GM18511 (cell line): ENCODE measurements around the gene SNAP29.

ENCODE experiments used
- ATAC-seq: cut with Tn5 transposase; IDR thresholded peaks from one replicate; pipeline ENCODE4 v1.9.1; 2021; ENCODE audit warnings: mild to moderate bottlenecking, moderate library complexity; ENCODE audit not compliant: unreplicated experiment

Gene SNAP29

DNA sequence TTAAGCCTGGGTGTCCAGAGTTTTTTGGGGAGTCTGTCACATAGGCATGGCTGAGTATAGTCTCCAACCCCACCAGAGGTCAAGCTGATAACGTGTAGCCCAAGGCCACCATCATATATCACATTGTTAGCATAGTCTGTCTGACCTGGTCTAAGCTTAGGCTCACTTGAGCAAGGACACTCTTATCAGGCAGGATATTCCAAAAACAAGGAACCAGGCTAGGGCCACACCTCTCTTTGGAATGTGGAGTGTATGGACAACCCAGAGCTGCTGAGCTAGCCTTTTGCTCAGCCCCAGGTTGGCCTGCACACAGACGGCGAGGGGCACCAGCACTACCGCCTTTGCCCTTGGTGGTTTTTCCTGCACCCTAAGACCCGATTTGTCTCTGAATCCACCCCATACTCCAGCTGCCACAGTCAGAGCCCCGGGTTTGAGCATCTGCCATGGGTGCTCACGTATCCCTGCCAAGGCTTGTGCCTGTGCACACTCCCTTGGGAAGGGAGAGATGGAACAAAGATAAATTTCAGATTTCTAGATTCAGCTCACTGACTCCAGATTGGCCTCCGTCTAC lies 7.2 kb downstream of the SNAP29 start:
- ATAC-seq = no peak

GRCh38 chr22:20866736-20867135 lies 7.9 kb downstream of the SNAP29 start:
- no peak for ATAC-seq

DNA sequence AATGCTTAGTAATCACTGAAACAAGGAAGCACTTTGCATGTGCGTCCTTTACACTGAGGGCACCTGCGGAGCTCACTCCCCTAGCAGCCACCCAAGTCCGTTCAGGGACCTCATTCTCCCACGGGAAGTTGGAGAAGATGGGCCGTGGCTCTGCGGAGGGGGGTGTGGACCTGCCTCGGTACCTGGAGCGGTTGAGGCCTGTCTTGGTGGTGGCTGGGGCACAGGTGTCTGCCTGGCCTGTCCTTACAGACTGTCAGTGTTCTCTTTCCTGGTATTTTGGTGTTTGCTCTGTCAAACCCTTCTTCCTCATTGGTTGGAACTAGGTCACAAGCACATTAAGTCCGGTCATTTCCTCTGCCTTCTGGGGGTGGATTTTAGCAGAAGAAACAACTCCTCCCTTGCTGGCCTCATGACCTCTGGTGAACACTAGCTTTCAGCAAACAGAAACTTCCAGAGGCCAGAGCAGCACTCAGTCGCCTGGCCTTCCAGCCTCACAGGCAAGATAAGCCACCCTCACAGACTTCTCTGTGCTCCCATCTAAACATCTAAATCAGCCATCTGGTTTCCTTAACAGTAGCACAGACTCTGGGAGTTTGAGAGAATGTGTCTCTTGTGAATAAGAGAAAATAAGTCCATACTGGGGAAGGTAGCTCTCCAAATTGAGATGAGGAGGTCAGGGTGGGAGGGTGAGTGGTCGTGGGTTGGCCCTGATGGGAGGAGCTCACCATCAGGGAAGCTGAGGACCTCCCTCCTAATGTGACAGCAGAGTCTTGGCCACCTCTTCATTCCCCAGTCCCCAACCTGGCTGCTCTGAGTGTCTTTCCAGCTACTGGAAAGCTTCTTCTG lies 8.6 kb downstream of the SNAP29 start:
- ATAC-seq = no peak

- no peak for ATAC-seq
These were observed 9.5 kb downstream of the SNAP29 start for GRCh38 chr22:20868025-20868962.

- no peak for ATAC-seq
These were observed 10.4 kb downstream of the SNAP29 start for GRCh38 chr22:20869234-20869633.

DNA sequence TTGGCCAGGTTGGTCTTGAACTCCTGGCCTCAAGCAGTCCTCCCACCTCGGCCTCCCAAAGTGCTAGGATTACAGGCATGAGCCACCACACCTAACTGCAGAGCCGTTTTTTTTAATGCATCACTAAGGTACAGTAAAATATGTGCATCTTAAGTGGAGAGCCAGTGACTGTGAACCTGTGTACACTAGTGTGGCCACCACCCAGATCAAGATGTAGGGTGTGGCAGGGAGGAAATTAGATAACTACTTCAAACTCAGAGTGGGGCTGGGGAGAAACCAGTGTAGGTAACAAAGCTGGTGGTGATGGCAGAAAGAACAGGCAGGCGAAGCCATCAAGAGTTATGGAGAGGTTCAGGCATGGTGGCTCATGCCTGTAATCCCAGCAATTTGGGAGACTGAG lies 14.4 kb downstream of the SNAP29 start:
- no peak for ATAC-seq

DNA sequence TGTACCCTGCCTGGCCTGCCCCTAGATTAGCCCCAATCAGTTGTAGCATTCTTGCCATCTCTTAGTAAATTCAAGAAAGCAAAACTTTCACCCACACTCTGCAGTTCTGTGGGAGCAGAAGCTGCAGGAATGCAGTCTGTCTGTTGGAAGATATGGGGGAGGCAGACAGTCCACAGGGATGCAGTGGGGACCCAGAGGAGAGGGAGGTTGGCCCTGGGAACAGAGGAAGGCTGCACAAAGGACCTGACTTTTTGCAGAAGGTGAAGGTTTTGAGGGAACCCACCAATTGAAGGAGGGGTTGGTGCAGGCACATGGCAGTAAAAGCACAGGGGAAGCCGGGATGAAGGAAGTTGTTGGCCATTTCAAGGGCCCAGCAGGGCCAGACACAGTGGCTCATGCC lies 16.5 kb downstream of the SNAP29 start:
- ATAC-seq = no peak

GRCh38 chr22:20877715-20878114 lies 18.9 kb downstream of the SNAP29 start:
- no peak for ATAC-seq

DNA sequence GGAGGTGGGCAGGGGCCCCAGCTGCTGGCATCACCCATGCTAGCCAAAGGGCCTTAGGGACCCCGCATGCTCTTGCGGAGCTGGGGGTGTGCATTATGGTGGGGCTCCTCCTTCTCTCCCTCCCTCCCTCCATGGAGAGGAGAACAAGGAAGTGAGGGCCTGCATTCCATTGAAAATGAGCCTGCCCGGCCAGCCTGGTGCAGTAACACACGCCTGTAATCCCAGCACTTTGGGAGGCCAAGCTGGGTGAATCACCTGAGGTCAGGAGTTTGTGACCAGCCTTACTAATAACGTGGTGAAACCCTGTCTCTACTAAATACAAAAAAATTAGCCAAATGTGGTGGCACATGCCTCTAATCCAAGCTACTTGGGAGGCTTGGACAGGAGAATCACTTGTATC lies 22.4 kb downstream of the SNAP29 start:
- ATAC-seq = no peak

DNA sequence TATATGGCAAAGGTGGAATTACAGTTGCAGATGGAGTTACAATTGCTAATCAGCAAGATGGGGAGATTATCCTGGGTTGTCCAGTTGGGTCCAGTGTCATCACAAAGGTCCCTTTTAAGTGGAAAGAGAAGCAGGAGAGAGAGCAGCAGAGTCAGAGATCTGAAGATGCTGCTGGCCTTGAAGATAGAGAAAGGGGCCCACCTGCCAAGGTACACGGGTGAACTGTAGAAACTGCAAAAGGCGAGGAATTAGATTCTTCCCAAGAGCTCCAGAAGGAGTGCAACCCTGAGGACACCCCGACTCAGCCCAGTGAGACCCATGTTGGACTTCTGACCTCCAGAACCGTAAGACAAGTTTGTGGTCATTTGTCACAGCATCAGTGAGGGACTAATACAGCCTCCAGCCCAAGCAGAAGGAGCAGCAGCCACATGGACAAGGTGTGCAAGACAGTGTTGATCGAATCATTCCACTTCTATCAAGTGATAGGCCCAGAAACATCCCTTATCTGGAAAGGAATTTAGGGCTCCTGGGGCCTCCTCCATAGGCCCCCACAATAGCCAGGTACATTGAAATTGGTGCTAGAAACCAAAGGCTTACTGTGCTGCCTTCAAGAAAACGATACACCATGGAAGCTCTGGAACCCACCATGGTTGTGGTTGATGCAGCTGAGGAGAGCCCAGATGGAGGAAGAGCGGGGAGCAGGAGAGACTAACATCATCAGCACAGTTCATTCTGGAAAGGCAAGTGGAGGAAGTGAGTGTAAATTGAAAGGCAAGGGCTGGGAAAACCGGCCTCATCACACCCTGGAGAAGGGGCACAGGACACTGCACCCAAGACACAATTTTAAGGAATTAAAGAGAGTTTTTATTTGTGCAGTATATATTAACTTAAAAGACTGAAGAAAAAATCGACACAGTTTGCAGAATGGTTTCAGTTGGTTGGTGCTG lies 23.3 kb downstream of the SNAP29 start:
- ATAC-seq = no peak

- ATAC-seq = no peak
These were observed 24.0 kb downstream of the SNAP29 start for GRCh38 chr22:20882855-20883254.

DNA sequence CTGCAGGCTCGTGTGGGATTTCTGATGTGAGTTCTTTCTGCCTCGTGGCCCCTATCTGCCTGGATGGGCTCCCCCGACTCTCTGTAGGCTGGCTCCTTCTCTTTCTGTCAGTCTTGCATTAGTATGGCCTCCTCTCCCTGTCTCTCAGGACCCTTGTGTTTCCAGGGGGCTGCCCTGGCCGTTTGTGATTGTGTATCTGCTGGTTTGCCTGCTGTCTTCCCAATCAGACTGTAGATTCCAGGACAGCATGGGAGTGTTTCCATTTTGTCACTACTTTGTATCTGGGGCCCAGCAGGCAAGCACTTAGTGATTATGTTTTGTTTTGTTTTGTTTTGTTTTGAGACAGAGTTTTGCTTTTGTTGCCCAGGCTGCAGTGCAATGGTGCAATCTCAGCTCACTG lies 25.6 kb downstream of the SNAP29 start:
- ATAC-seq = no peak

DNA sequence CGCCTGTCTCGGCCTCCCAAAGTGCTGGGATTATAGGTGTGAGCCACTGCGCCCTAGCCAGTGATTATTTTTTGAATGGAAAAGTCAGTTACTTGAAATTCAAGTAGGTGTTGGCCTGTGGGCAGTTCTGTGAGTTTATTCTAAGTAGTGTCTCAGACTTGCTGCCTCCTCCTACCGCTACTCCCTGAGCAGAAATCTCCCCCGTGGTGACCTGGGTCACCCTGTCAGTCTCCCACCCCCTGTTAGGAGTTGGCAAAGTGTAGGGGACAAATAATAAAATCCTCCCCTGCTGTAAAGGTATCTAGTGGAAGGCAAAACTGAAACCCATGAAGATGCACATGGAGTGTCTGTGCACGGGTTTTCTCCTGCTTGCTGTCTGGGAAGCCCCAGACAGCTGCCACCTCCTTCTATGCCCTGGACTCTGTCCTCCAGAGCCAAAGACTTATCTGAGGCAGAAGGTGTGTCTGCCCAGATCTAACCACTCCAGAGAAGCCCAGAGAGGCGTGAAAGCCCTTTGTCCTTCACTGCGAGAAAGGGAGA lies 26.3 kb downstream of the SNAP29 start:
- ATAC-seq = no peak

DNA sequence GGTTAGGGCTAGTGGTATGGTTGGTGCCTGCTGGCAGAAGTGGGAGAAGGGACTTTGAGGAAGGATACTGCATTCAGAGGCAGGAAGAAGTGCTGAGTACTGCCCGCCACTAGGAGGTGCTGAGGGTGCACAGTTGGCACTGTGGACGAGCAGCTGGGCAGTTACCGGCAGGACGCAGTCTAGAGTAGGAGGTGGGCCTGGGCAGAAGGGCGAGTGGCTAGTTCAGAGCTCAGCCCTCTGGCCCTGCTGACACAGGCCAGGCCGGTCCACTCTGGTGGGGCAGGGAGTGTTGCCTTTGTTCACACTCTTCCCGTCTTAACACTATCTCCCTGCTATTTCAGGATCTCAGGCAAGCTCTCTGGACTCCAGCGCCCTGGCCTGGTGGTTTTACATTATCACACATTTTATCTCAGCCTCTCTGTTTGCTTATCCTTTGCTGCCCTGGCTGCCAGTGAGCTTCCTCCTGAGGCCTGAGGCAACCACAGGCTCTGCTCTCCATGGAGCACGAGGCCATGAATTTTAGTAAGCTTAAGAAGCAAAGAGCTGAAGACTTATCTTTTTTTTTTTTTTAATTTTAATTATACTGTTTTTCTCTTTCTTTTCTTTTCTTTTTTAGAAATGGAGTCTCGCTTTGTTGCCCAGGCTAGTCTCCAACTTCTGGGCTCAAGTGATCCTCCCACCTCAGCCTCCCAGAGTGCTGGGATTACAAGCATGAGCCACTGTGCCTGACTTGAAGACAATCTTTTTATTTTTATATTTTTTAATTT lies 26.9 kb downstream of the SNAP29 start:
- no peak for ATAC-seq

DNA sequence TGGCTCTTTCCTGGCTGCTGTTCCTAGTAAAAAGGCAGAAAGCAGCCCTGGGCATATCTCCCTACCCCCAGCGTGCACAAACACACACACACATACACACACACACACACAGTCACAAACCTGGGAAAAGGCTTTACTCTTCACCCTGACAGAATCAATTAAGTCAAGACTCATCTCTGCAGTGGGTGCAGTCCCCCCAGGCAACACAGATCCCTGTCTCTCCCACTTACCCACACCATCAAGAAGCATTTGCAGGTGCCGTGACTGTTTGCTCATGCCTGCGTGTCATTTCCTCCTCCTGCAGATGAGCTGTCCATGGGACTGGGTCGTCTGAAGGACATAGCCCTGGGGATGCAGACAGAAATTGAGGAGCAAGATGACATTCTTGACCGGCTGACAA lies 28.6 kb downstream of the SNAP29 start:
- no peak for ATAC-seq

DNA sequence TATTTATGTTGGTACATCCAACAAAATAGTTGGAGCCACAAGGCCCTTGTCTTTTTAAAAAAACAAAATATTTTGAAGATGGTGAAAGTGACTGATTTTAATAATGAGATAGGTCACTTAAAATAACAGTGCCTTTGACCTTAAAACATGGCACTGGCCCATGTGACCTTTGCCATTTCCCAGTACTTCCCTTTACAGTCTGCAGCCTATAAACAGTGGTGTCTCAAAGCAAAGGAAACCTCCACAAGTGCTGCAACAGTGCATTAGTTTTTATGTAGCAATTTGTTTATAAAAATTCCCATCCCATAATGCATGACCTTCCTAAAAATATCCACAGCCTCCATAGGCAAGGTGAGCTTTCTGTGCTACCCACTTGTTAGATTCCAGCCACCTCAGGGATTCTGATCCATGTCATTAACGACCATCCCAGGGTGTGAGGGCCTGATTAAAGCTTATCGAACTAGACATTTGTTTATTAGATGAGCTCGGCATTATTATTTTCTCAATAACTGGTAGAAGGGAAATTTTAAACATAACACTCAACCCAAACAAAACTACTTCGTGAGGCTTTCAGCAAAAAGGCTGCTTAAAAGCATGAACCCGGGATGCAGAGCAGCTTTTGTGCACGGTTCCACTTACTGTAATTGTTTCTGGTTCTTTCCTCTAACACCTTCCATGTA lies 30.4 kb downstream of the SNAP29 start:
- no peak for ATAC-seq

GRCh38 chr22:20889904-20890540 lies 31.2 kb downstream of the SNAP29 start:
- ATAC-seq = no peak

DNA sequence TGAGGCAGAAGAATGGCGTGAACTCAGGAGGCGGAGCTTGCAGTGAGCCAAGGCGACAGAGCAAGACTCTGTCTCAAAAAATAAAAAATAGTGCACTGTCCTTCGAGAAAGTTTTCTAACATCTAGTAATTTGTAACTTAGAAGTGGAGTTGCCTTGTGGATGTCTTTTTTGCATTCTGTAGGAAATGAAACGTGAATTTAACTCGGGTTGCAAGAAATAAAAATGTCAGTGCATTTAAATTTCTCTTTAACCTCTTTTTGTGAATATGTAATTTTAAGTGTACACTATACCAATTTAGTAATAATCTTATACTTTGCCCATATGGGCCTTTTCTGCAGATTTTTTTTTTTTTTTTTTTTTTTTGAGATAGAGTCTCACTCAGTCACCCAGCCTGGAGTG lies 32.2 kb downstream of the SNAP29 start:
- ATAC-seq = no peak
